Measurements from ENCODE around the gene PRMT9. TPM values are rescaled to one million over a fixed set of nuclear protein-coding genes. Genes with fewer than 3 reads are reported as not detected.

Gene PRMT9
- total RNA-seq, 4 donors from 2014 or later = 5.2 to 9.1 (median 5.5) TPM

DNA sequence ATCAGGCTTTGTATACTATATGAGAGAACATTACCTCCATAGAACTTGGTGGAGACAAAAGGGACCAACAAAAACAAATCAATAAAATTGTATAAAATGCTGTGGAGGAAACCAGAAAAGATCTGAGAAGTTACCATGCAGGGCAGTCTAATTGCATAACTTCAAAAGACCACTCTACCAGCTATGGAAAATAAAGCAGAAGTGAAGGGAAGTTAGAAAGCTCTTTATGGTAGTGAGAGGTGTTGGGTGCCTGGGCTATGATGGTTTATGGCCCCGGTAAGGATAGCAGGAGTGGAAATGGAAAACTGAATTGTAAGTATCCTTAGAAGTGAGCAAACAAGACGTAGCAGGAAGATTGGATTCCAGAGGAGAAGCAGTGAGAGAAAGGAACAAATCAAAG lies 63.6 kb downstream of the PRMT9 start:
- intact Hi-C loops (cut with DNase I; ENCODE audit: low total_unique reads) (no loop called here), in situ Hi-C loops (cut with MboI; ENCODE audit: low sequenced_read_pairs in 4 of 4) (loop anchor here in 1 of 4 donors (10.0 kb wide), 1 partner anchor 54 kb away; no protein-coding TSS in a partner anchor)
- H3K27ac ChIP-seq = no peak overlapping the region
- no peak for DNase-seq
- peaks cover 31% of the 10 kb centered on the region in 2 donors for H3K4me1 ChIP-seq
- no peak for ATAC-seq
- no peaks in the 10 kb centered on the region for H3K9me3 ChIP-seq
- no peak overlapping the region for H3K4me3 ChIP-seq
- no peaks in the 10 kb centered on the region for H3K27me3 ChIP-seq
- H3K36me3 ChIP-seq = peaks cover 0 to 29% of the 10 kb centered on the region in 2 donors
- no peak for TF ChIP-seq POLR2A (IDR thresholded peaks at IDR 0.05)
- TF ChIP-seq CTCF (IDR thresholded peaks at IDR 0.05 in 4 of 5, conservative IDR thresholded peaks at IDR 0.05 in 1 of 5) = no peak

GRCh38 chr4:147617841-147618691 lies 65.9 kb downstream of the PRMT9 start:
- H3K27ac ChIP-seq = peak overlapping the region; percentile 82 to 92 (median 84)
- no peaks in the 10 kb centered on the region for H3K27me3 ChIP-seq
- in situ Hi-C loops (cut with MboI; ENCODE audit: low sequenced_read_pairs in 4 of 4) = no loop called here
- H3K4me1 ChIP-seq = peaks cover 31% of the 10 kb centered on the region in 2 donors
- H3K9me3 ChIP-seq = no peaks in the 10 kb centered on the region
- H3K4me3 ChIP-seq = peak overlapping the region; percentile 72 to 87 (median 82)
- H3K36me3 ChIP-seq = peaks cover 0 to 9% of the 10 kb centered on the region in 2 donors
- DNase-seq (no peak), ATAC-seq (peak; percentile 23 to 25)
- intact Hi-C loops (cut with DNase I; ENCODE audit: low total_unique reads) = loop anchor here (1.0 to 10.0 kb wide), 2 partner anchors 65 to 597 kb away; no protein-coding TSS in a partner anchor
- no peak for TF ChIP-seq CTCF (IDR thresholded peaks at IDR 0.05 in 4 of 5, conservative IDR thresholded peaks at IDR 0.05 in 1 of 5)
- TF ChIP-seq POLR2A (IDR thresholded peaks at IDR 0.05) = no peak

GRCh38 chr4:147617173-147617840 lies 66.7 kb downstream of the PRMT9 start, which contains the start of gene TMEM184C:
Gene TMEM184C (plus strand): TSS chr4:147617397. CDS start chr4:147617957, 560 bp downstream.
- in situ Hi-C loops (cut with MboI; ENCODE audit: low sequenced_read_pairs in 4 of 4) (no loop called here), intact Hi-C loops (cut with DNase I; ENCODE audit: low total_unique reads) (loop anchor here (1.0 to 10.0 kb wide), 2 partner anchors 66 to 597 kb away; no protein-coding TSS in a partner anchor)
- Histone ChIP-seq H3K36me3 (peaks cover 0 to 2% of the 10 kb centered on the region in 2 donors), H3K4me3 (peak within 1 kb of the TSS; percentile 72 to 87 (median 82)), H3K27ac (peak within 1 kb of the TSS; percentile 82 to 92 (median 84)), H3K27me3 (no peaks in the 10 kb centered on the region), H3K4me1 (peaks cover 31% of the 10 kb centered on the region in 2 donors), H3K9me3 (no peaks in the 10 kb centered on the region)
- ATAC-seq (peak; percentile 99), DNase-seq (peak; percentile 96 to 98)
- TF ChIP-seq CTCF (IDR thresholded peaks at IDR 0.05 in 4 of 5, conservative IDR thresholded peaks at IDR 0.05 in 1 of 5) (peak in 4 of 5 experiments; percentile 9 to 43 (median 26)), POLR2A (IDR thresholded peaks at IDR 0.05) (peak; percentile 67 to 71)

DNA sequence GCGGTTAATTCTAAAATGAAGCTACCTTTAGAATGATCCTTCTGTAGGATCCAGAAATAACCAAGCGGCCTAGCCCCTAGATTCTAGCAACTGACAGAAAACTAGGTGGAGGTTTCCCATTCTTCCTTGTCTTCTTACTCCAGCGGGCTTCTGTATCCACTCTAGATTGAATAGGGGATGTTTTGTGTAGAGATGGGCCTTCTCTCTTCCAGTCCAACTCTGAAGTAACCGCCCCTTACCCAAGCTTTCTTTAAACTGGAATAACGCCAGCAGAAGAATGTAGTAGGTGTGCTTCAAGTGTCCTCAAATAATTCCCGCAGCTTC lies 67.2 kb downstream of the PRMT9 start:
- Histone ChIP-seq H3K9me3 (no peaks in the 10 kb centered on the region), H3K4me1 (peaks cover 29 to 31% of the 10 kb centered on the region in 2 donors), H3K4me3 (peak overlapping the region; percentile 72 to 87 (median 82)), H3K36me3 (no peaks in the 10 kb centered on the region), H3K27me3 (no peaks in the 10 kb centered on the region), H3K27ac (peak overlapping the region; percentile 82 to 92 (median 84))
- in situ Hi-C loops (cut with MboI; ENCODE audit: low sequenced_read_pairs in 4 of 4) (no loop called here), intact Hi-C loops (cut with DNase I; ENCODE audit: low total_unique reads) (loop anchor here (1.0 to 10.0 kb wide), 2 partner anchors 66 to 598 kb away; no protein-coding TSS in a partner anchor)
- no peak for ATAC-seq
- no peak for TF ChIP-seq POLR2A (IDR thresholded peaks at IDR 0.05)
- no peak for TF ChIP-seq CTCF (IDR thresholded peaks at IDR 0.05 in 4 of 5, conservative IDR thresholded peaks at IDR 0.05 in 1 of 5)
- DNase-seq = no peak
